Measurements from ENCODE around the gene SORCS2.

SORCS2 gene

DNA sequence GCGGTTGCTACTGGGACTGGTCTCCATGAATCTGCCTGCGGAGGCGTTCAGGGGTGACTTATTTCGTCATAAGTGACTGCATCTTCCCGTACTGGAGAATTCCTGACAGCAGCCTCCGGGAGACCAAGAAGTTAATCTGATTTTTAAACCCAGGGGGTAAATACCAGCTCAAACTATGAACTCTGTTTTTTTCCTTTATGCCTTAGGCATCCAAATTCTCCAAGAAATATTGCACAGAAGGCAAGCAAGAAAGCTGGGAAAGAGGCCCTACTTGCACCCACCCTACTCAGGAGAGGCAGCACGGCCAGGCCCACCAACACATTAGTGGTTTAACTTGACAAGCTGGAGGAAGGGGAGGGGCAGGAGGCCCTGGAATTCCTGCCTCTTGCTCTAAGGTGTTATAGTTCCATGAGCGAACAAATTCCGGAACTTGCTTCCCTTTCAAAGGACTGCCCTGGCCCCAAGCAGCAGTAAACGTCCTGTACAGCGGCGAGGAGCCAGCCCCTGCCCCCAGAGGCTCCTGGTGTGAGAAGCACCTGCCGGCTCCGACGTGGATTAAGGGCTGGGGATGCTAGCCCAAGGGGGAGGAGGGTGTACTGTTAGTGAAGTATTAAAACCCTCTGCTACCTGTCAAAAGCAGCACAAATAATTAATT lies 570.2 kb downstream of the SORCS2 start:
- DNase-seq: no peak

DNA sequence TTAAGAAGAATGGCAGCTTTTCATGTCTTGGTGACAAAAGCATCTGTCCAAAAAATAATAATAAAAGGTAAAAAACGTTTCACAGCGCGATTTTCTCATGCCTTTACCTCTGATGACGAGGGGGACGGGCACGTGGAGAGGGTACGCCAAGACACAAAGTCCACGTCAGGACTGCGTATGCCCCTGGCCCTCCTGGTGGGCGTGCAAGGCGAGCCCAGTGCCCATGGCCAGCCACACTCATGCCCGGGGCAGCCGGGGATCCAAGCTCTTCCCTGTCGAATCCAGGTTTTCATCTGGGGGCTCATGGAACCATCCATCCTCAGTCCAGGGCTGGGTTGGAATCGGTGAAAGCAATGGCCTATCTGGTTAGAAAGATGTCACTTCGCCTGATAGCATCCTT lies 570.8 kb downstream of the SORCS2 start:
- DNase-seq: no peak

- DNase-seq: no peak
These were observed 571.5 kb downstream of the SORCS2 start for GRCh38 chr4:7763788-7764187.

DNA sequence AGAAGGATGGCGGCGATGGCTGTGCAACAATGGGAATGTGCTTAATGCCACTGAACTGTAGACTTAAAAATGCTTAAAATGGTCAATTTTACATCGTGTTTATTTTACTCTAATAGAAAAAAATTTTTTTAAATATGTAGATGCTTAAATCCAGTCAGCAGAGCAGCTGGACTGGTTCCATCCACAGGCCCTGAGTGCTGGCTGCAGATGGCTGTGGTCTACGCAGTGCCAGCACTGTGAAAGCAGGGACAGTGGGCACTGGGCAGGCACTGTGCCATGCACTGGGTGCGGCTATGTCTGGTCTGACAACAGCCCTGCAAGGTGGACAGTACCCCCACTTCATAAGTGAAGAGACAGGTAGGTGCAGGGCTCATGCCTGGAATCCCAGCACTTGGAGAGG lies 572.1 kb downstream of the SORCS2 start:
- DNase-seq: no peak

GRCh38 chr4:7765666-7766065 lies 573.3 kb downstream of the SORCS2 start:
- no peak for DNase-seq

- DNase-seq: no peak
These were observed 573.7 kb downstream of the SORCS2 start for GRCh38 chr4:7766086-7766485.

DNA sequence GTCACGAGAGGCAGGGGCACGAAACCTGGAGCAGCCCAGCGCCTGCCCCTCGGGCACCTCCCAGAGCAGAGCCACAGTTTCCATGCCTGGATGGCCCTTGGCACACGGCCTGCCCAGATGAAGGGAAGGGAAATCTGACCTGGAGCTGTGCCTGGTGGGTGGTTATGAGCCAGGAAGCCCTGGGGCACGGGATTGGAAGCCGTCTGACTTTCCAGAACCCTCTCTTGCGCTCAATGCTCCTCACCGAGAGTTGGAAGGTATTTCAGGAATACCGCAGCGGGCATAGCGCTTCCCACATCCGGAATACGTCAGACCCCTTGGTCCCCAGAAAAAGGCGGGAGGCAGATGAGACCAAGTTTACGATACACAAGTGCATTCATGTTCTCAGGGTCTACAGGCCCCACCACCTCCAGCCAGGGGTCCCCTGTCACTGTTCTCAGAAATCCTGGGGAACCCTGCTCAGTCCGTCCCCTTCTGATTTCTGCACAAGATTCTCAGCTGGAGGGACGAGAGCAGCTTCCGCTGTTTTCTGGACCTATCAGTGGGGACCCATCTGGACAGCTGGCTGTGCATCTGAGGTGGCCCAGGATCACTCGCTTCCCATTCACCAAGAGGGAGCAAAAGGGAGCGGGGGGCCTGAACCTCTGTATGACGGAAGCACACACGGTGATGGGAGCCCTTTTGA lies 574.5 kb downstream of the SORCS2 start:
- DNase-seq: no peak

DNA sequence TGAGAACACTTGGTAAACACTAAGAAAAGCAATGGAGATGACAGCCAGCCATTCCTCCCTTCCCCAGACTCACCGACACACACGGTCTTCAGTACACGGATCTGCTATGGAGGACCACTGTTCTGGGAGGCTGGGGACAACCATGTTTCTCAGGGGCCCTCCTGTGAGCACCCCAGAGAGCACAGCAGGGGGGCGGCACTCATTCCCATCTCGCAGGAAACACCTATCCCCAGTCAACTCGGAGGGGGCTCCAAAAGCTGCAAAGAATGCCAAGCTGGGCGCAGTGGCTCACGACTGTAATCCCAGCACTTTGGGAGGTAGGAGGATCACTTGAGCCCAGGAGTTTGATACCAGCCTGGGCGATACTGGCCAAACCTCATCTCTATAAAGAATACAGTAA lies 575.2 kb downstream of the SORCS2 start:
- DNase-seq: no peak

DNA sequence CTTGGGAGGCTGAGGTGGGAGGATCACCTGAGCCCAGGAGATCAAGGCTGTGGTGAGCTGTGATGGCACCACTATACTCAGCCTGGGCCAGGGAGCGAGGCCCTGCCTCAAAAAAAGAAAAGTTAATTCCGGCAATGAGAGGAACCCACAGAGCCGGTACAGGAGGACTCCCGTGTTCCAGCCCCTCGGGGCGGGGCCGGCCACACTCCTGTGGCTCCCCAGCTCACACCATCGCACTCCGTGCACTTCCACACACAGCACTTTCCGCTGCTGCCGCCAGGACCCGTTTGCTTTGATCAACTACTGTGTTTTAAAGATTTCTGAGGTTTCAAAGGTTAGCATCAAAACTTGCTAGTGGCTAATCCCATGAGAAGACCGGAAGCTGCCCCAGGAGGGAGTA lies 575.6 kb downstream of the SORCS2 start:
- no peak for DNase-seq

DNA sequence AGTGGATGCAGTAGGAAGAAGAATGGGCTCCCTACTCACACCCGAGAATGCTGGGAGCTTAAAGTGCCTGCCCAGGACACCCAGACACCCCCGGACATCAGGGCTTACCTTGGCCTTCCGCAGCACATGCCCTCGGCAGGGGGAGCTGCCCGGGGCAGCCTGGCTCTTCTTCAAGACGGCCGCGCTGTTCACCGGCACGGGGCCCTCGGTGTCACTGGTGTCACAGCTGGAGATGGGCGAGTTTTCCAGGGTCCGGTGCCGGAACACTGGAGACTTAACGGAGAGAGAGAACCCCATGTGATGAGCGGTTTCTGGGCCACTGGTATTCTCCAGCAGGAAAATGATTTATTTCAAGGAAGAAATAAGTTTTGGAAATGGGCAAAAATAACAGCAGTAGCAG lies 576.4 kb downstream of the SORCS2 start:
- DNase-seq: no peak

DNA sequence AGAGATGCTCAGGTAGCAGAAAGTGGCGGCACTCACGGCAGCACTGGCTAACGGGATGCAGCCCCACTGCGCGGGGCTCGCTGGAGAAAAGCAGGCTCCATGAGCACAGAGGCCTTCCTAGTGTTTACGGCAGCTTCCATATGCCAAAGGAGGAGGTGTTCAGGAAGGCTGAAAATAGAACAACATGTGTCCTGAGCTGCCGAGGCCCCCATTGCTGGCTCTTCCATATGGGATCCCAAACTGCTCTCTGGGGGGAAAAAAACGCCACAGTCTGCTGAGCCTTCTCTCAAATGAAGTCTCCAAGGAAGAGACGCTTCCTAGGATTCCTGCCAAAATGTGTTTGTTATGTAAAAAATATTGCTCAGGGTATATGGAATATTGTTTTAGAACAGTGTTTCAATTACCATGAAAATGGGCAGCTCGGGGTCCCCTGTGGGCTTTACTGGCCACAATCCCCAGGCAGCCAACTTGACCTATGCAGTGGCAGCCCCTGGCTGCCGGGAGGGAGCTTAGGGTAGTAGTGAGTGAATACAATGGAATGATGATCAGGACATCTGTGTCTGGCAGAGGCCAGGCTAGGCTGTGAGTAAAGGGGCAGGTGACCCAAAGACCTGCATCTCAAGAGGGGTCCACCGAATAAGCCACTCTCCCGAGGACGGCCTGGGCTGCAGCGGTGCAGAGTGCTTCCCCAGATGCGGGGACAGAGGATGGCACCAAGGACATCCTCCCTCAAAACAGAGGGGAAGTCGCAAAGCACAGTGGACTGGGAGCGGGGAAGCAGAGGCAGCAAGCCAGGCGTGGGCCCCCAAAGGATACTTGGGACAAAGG lies 577.3 kb downstream of the SORCS2 start:
- no peak for DNase-seq

DNA sequence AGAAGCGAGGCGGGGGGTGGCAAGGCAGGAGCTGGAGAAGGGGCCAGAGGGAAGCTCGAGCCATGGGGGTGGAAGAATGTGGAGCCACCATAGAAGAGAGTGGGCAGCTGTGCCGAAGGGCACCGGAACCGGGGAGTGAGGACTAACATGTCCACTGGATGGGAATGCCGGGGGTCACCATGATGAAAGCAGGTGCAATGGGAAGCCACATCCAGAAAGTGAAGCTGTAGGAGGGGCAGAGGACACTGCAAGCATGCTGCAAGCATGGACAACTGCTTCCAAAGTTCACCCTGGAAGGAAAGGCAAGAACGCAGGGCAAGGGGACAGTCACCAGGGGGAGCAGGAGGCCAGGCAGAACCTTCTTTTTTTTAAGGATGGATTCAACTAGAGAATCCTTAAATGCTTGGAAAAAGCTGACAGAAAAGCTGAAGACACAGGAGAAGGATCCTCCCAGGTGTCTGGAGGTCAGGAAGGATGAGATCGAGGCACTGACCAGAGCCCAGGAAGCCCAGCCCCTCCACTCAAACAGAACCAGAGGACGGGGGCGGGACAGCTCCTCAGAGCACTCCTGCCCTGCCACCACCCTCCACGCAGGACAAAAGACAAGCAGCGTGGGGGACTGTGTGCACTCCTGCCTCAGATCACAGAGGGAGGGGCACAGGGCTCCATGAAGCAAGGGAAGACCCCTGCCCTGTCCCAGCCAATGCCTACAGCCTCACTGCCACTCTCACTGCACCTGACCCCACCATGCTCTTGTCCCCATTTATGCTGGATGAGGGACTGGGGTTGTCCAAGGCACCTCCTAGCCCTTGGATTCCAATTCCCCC lies 578.1 kb downstream of the SORCS2 start:
- peak; percentile 55 for DNase-seq

GRCh38 chr4:7771056-7771455 lies 578.7 kb downstream of the SORCS2 start:
- DNase-seq: no peak

DNA sequence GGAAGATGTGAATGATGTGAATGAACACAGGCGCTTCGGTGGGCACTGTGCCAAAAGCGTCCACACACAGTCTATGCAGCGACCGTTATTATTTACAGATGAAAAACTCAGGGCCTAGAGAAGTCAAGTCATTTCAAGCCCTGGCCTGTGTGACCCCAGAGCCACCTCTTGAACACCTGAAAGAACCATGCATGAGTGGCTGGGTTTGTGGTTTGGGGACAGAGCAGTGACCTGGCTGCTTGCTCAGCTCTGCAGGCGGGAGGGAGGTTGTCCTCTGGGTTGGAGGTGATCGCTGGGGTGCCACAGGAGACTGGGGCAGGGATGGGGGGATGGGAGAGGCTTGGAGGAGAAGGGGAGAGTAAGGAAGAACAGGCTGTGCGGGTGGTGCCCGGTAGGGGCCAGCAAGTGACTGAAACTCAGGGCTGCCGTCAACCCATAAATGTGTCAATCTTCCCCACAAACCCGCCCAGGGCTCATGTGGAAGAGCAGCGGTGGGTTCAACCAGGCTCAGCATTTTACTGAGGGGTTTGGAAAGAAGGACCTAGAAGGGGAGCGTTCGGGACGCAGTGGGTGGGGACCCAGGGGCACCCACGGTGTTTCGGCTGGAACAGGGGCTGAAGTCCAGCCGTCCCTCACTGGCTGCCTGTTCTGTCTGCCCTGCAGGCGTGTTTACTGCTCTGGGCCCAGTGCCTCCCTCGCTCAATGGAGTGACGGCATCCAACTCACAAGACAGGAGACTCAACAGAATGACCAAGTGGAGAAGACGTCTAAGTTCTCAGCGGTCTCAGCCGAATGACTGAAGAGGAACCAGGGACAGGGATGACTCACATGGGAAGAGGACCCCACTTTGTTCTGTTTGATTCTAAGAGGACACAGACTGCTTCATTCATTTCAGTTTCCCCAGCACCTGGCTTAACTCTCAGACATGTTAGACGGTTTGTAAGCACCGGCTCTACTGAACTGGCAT lies 579.5 kb downstream of the SORCS2 start:
- DNase-seq: no peak

- no peak for DNase-seq
These were observed 580.5 kb downstream of the SORCS2 start for GRCh38 chr4:7772711-7773385.

GRCh38 chr4:7773401-7774180 lies 581.3 kb downstream of the SORCS2 start:
- DNase-seq: no peak

DNA sequence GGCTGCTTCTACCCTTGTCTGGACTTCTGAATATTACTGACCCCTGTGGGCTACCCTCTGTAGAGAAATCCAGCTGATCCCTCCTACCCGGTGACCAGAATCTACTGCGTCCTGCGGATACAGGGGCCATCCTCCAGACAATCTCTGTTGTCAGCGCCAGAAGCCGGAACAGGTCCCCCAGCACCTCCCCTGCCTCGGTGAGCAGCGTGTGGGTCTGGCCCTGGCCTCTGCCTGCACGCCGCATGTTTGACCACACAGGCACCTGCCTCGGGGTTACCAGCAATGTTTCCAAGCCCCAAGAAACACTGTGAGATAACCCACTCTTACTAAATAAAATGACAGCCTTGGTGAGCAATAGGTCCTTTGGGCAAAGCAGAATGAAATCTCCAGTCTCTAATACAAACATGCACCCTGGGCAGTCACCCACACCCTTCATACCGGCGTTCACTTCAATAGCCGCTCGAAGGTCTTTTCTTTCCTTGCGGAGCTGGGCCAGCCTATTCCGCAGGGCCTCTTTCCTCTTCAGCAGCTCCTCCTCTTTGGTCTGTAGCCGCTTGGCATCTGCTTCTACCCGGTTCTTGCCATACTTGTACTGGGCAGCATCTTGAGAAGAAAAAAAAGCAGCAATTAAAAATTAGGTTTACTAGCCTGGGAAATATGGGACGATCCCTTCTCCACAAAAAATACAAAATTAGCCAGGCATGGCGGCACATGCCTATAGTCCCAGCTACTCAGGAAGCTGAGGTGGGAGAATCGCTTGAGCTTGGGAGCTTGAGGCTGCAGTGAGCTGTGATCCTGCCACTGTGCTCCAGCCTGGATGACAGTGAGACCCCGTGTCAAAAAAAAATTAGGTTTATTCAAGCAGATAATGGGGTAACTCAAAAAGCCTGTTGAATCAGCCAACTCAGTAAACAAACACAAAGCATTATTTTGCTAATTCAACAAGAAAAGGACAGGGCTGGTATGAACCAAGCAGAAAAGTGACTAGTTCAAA lies 582.3 kb downstream of the SORCS2 start:
- DNase-seq: no peak

DNA sequence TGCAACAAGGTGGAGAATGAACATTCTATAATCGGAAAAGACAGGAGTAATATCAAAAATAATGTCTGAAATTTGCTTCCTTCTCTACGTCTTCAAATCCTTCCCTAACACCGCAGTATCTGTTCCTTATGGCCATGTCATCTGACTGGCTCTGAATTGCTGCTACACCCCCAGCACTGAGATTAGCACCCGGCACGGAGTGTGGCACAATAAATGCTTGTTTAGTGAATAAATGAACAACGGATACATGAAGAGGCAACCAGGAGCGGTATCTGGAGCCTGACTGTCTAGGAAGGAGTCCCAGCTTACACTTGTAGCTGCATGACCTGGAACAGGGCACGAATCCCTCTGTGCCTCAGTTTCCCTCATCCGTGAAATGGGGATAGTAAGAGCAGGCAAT lies 583.1 kb downstream of the SORCS2 start:
- DNase-seq: no peak

All from DMS53 (cell line).